Measurements from ENCODE around the gene CCNB1IP1. TPM values are rescaled to one million over a fixed set of nuclear protein-coding genes. Genes with fewer than 3 reads are reported as not detected.
"Not testable (repeated sequence)": the region's sequence is repeated elsewhere in the genome, so short reads cannot be mapped to it uniquely, and the experiment has no call there.

Gene CCNB1IP1
- total RNA-seq, 1 donor from 2014 or later = 68.8 TPM

DNA sequence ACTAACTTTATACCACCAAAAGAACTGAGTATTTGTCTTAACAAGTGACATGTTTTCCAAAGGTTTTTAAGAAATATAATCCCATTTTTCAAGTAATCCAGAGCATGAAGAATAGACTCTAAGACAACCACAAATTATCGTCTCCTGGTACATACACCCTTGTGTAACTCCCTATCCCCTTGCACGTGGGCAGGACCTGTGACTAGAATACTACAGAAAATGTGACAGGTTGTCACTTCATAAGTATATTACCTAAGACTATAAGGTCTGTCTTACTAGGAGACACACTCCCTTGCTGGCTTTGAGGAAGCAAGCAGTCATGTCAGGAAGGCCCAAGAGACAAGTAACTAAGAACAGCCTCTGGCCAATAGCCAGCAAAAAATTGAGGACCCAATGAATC is 19.1 kb downstream of the CCNB1IP1 start:
- no peak for DNase-seq (ENCODE audit: low read depth)
- no peak overlapping the region for H3K4me3 ChIP-seq (ENCODE audit: low read depth, low read length)
- TF ChIP-seq, protein P1, sequence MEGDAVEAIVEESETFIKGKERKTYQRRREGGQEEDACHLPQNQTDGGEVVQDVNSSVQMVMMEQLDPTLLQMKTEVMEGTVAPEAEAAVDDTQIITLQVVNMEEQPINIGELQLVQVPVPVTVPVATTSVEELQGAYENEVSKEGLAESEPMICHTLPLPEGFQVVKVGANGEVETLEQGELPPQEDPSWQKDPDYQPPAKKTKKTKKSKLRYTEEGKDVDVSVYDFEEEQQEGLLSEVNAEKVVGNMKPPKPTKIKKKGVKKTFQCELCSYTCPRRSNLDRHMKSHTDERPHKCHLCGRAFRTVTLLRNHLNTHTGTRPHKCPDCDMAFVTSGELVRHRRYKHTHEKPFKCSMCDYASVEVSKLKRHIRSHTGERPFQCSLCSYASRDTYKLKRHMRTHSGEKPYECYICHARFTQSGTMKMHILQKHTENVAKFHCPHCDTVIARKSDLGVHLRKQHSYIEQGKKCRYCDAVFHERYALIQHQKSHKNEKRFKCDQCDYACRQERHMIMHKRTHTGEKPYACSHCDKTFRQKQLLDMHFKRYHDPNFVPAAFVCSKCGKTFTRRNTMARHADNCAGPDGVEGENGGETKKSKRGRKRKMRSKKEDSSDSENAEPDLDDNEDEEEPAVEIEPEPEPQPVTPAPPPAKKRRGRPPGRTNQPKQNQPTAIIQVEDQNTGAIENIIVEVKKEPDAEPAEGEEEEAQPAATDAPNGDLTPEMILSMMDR (conservative IDR thresholded peaks at IDR 0.05; ENCODE audit: low read depth, low read length) = no peak

DNA sequence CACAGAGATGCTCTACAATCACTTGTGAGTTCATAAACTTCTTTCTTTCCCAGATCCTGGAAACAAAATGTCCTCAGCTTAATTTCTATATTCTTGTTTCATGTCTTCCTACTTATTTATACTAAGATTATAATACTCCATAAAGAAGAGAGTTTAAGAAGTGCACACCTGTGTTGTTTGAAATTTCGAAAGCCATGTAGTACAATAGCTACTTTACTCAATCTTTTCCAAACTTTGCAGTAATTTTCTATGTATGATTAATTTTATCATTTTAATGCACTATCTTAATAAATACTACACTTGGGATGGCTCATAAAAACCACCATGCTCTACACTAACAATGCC is 27.0 kb downstream of the CCNB1IP1 start:
- TF ChIP-seq, protein P1 (conservative IDR thresholded peaks at IDR 0.05; ENCODE audit: low read depth, low read length) = no peak
- H3K4me3 ChIP-seq (ENCODE audit: low read depth, low read length) = peak overlapping the region; percentile 72
- no peak for DNase-seq (ENCODE audit: low read depth)

DNA sequence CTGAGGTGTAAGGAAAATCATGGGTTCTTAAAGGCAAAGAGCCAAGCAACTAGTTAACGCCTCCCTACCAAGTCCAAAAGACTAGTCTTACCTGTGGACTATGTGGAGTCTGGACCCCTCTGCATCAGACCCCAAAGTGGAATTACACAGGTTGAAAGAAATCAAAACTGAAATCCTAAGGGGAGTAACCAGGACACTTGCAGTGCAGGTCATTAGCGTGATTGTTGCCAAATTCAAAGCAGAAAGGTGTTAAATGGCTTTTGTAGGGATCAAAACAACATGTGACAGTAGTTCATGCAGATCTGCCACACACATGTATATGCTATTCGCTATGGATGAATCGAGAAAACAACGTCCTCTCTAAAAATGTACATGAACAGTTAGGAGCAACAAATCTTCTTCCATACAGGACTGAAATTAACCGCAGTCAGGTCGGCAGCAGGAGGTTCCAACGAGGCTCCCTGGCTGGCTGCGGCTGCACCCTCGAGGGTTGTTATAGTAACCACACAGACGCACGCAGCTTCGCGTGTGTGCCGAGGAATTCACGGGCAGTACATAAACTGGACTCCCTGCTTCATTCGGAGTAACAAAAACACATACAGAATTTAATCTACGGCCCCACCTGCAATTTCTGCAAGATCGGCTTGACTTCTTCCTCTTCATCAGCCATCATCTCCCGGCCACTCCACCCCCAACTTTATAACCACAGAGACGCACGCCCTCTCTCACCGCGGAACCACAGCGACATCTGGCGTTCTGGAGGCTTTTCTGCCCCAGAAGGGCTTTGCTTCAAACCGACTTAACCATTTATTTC is 27.6 kb downstream of the CCNB1IP1 start, which contains the start of gene TTC5:
TSS of gene TTC5 (minus strand) at position 687 of the 814 bp plus-strand sequence. CDS start at position 673, 14 bp downstream.
- peak within 1 kb of the TSS; percentile 72 for H3K4me3 ChIP-seq (ENCODE audit: low read depth, low read length)
- TF ChIP-seq, protein P1 (conservative IDR thresholded peaks at IDR 0.05; ENCODE audit: low read depth, low read length) = peak; percentile 96

DNA sequence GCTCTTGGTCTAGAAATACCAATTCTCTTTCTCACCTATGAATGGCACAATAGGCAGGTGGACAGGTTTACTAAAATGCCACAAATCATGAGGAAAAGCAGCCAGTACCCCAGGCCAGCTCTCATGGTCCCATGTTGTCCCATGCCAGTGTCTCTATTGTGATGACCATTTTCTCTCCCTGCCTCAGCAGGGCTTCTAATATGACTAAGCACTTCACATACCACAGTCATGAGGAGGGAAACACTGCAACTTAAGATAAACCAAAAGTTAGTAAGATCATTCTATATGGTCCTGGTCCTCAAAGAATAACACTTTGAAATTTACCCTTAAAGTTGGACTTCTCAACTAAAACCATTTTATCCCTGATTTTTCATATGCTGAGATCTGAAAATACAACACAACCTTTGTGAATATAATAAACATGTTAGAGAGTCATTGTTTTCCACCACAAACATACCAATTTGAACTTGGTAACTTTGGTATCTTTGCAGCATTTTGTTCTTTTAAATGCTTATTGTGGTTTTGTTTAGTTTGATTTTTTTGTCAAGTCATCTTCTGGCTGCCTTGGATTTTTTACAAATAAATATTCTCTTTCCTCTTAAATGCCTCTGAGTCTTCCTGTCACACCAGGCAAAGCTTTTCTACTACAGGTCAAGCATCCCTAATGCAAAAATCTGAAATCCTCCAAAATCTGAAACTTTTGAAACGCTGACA is 30.9 kb downstream of the CCNB1IP1 start:
- TF ChIP-seq, protein P1 (conservative IDR thresholded peaks at IDR 0.05; ENCODE audit: low read depth, low read length) = no peak
- H3K4me3 ChIP-seq (ENCODE audit: low read depth, low read length) = no peak overlapping the region
- DNase-seq (ENCODE audit: low read depth) = no peak

More for the DNA sequence above, 27.6 kb downstream of the CCNB1IP1 start, which contains the start of gene TTC5:
- DNase-seq (ENCODE audit: low read depth) = peak; percentile 58

DNA sequence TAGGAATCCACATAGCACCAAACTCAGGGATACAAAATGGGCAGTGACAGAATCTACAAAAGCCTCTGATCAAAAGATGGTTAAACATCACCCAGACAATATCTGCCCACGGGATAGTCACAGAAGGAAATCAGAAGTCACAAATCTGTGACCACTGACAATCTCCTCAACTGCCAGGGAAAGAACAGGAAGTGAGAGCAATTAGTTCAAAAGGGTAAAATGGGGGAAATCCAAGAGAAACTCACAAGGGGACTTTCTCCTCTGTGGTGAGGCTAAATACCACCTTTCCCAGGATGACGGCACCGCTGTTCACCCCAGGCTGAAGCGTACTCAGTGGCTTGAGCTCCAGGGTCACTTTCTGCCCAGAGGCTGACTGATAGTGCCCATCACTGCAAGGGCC is 38.0 kb downstream of the CCNB1IP1 start:
- DNase-seq (ENCODE audit: low read depth) = no peak
- H3K4me3 ChIP-seq (ENCODE audit: low read depth, low read length) = no peak overlapping the region

DNA sequence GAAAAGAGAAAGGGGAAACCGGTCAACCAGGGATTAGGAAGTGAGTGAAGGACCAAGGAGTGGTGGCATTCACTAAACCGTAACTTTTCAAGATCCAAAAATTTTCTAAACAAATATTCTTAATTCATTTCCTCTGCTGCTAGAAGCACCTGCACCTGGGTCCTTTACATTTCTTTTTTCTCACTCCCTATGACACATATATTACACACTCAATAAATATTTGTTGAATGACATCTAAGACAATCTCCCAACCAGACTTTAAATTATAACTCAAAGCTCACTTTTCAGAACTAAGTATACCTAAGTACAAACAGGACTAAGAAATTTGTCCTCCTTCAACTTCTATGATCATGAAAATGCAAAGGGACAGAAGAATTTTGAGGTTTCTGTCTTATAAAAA is 38.4 kb downstream of the CCNB1IP1 start:
- TF ChIP-seq, protein P1 (conservative IDR thresholded peaks at IDR 0.05; ENCODE audit: low read depth, low read length) = no peak
- H3K4me3 ChIP-seq (ENCODE audit: low read depth, low read length) = no peak overlapping the region
- no peak for DNase-seq (ENCODE audit: low read depth)

More for the DNA sequence above, 38.0 kb downstream of the CCNB1IP1 start:
- TF ChIP-seq, protein P1 (conservative IDR thresholded peaks at IDR 0.05; ENCODE audit: low read depth, low read length) = no peak

DNA sequence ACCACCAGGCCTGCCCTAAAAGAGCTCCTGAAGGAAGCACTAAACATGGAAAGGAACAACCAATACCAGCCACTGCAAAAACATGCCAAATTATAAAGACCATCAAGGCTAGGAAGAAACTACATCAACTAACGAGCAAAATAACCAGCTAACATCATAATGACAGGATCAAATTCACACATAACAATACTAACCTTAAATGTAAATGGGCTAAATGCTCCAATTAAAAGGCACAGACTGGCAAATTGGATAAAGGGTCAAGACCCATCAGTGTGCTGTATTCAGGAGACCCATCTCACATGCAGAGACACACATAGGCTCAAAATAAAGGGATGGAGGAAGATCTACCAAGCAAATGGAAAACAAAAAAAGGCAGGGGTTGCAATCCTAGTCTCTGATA is 51.1 kb downstream of the CCNB1IP1 start:
- DNase-seq (ENCODE audit: low read depth) = not testable (repeated sequence)

DNA sequence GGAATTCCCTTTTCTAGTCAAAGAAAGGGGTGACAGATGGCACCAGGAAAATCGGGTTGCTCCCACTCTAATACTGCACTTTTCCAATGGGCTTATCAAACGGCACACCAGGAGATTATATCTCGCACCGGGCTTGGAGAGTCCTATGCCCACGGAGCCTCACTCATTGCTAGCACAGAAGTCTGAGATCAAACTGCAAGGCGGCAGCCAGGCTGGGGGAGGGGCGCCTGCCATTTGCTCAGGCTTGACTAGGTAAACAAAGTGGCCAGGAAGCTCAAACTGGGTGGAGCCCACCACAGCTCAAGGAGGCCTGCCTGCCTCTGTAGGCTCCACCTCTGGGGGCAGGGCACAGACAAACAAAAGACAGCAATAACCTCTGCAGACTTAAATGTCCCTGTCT is 52.8 kb downstream of the CCNB1IP1 start:
- not testable (repeated sequence) for H3K4me3 ChIP-seq (ENCODE audit: low read depth, low read length); DNase-seq (ENCODE audit: low read depth)

More for the DNA sequence above, 51.1 kb downstream of the CCNB1IP1 start:
- not testable (repeated sequence) for H3K4me3 ChIP-seq (ENCODE audit: low read depth, low read length)
